IPS-18a (cell line): Measurements from ENCODE around the gene TBCD.

Experiments
- H3K27ac ChIP-seq: one replicate; pipeline ENCODE4 v1.5.1; 2013; ENCODE audit warnings: low read length
- H3K27me3 ChIP-seq: one replicate; pipeline ENCODE4 v1.6.1; 2013; ENCODE audit warnings: mild to moderate bottlenecking, low read length; ENCODE audit not compliant: control insufficient read depth, insufficient read depth
- H3K36me3 ChIP-seq: one replicate; pipeline ENCODE4 v1.6.1; 2013; ENCODE audit warnings: low read depth, low read length; ENCODE audit not compliant: control insufficient read depth
- H3K4me1 ChIP-seq: one replicate; pipeline ENCODE4 v1.6.1; 2013; ENCODE audit warnings: low read depth, low read length; ENCODE audit not compliant: control insufficient read depth
- H3K4me3 ChIP-seq: one replicate; pipeline ENCODE4 v1.5.1; 2013; ENCODE audit warnings: low read length
- H3K9ac ChIP-seq: one replicate; pipeline ENCODE4 v1.6.1; 2013; ENCODE audit warnings: mild to moderate bottlenecking, low read length, moderate library complexity
- H3K9me3 ChIP-seq: one replicate; pipeline ENCODE4 v1.6.1; 2013; ENCODE audit warnings: low read depth, low read length; ENCODE audit not compliant: control insufficient read depth

The TBCD gene

GRCh38 chr17:82941021-82942001, 189.4 kb downstream of the TBCD start:
- Histone ChIP-seq H3K27ac (no peak overlapping the region), H3K36me3 (peaks cover 40% of the 10 kb centered on the region), H3K27me3 (no peaks in the 10 kb centered on the region), H3K4me3 (no peak overlapping the region), H3K9ac (no peak overlapping the region), H3K4me1 (no peaks in the 10 kb centered on the region), H3K9me3 (peaks cover 29% of the 10 kb centered on the region)

GRCh38 chr17:82942166-82943130, 190.6 kb downstream of the TBCD start:
- no peak overlapping the region for H3K4me3 ChIP-seq
- H3K9ac ChIP-seq, result no peak overlapping the region
- H3K27me3 ChIP-seq, result no peaks in the 10 kb centered on the region
- H3K9me3 ChIP-seq, result peaks cover 30% of the 10 kb centered on the region
- H3K36me3 ChIP-seq, result peaks cover 40% of the 10 kb centered on the region
- H3K27ac ChIP-seq, result no peak overlapping the region
- no peaks in the 10 kb centered on the region for H3K4me1 ChIP-seq

DNA sequence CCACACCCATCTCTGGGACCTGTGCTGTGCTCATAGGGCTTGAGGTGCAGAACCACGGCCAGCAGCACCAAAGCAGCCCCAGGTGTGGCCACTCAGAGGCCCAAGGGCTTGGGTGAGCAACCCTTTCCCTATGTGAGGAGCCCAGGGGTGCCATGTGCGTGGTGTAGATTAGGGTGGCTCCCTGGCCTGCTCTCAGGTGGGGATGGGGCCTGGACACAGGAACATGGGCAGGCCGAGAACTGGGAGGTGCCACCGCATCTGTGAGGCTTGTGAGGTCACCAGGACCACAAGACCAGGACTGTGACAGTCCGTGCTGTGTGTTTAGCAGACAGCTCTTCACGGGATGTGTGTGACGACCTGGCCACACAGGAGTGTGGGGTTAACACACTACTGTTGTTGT, 191.5 kb downstream of the TBCD start:
- Histone ChIP-seq H3K4me1 (no peaks in the 10 kb centered on the region), H3K9ac (no peak overlapping the region), H3K36me3 (peaks cover 40% of the 10 kb centered on the region), H3K27ac (no peak overlapping the region), H3K9me3 (peaks cover 39% of the 10 kb centered on the region), H3K4me3 (no peak overlapping the region), H3K27me3 (no peaks in the 10 kb centered on the region)

DNA sequence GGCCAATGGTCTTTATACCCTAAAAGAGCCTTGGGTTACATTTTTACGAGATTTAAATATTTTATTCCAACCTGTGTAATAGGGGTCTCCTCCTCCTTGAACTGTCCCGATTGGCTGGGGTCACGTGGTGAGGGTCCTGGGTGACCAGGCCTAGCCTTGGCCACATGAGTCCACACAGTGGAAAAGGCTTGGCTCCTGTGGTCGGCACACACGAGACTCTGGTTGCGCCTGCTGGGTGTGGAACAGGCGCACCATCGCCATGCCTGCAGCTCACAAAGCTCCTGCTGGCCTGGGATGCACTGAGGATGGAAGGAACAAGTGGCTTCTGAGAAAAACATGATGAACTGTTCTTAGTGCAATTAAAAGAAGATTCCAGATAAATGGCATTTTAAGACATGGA, 191.9 kb downstream of the TBCD start:
- Histone ChIP-seq H3K9ac (no peak overlapping the region), H3K4me1 (no peaks in the 10 kb centered on the region), H3K9me3 (peaks cover 43% of the 10 kb centered on the region), H3K4me3 (no peak overlapping the region), H3K27me3 (no peaks in the 10 kb centered on the region), H3K36me3 (peaks cover 40% of the 10 kb centered on the region), H3K27ac (no peak overlapping the region)

- Histone ChIP-seq H3K9me3 (peaks cover 55% of the 10 kb centered on the region), H3K4me1 (no peaks in the 10 kb centered on the region), H3K36me3 (peaks cover 28% of the 10 kb centered on the region), H3K27me3 (no peaks in the 10 kb centered on the region), H3K4me3 (no peak overlapping the region), H3K27ac (no peak overlapping the region), H3K9ac (no peak overlapping the region)
These were observed 193.1 kb downstream of the TBCD start for GRCh38 chr17:82944990-82945389.

DNA sequence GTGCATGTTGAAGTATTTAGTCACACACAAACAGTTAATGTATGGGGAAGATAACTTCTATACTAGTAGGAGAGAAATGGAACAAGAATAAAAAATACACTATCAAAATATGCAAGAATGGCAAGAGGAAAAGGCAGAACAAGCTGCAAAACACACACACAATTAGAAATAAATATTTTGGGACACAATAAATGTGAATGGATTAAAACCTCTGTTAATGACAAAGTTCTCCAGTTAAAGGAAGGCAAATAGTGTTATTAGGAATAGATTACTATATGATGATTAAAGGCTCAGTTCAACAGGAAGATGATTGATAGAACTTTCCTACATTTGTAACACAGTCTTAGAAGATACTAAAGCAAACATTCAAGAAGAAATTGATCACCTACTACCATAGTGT, 194.2 kb downstream of the TBCD start:
- peaks cover 66% of the 10 kb centered on the region for H3K9me3 ChIP-seq
- H3K27me3 ChIP-seq, result no peaks in the 10 kb centered on the region
- H3K36me3 ChIP-seq, result peaks cover 27% of the 10 kb centered on the region

DNA sequence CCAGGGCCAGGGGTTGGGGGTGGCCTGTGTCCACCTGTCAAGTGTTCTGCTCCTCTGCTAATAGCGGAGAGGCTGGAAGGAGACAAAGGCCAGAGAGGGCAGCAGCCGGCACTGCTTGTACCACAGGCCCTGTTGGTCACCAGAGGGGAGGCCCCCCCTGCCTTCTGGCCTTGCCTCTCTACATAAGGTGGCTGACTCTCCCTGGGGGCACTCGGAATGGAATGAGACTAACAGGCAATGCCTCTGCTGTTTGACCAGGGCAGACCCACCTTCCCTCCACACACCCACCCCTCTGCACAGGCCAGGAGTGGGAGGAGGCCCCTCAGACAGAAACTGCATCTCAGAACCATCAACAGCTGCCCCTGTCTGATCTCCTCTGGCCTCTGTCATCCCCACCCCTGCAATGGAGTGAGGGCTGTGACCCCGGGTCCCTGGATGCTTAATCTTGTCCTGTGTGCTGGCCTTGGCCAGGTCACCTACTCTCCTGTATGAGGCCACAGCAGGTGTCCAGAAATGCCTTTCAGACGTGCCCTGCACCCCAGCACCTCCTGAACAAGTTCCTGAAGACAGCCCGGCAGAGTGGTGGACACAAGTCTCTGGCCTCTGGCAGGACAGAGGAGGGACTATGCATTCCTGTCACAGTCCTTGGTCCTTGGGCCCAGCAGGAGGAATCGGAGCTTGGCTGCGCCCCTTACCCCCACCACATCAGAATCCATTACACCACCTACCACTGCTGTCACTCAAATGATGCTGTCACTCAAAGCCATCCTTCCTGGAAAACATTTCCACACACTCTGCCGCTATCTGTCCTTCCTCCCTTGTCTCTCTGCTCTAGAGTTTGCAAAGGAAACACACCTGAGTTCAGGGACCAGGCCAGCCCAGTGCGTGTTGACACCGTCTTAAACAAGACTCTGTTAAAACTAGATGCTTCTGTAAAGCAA, 195.5 kb downstream of the TBCD start:
- Histone ChIP-seq H3K9ac (no peak overlapping the region), H3K4me3 (no peak overlapping the region), H3K36me3 (peaks cover 15% of the 10 kb centered on the region), H3K27ac (no peak overlapping the region), H3K27me3 (no peaks in the 10 kb centered on the region), H3K9me3 (peaks cover 68% of the 10 kb centered on the region), H3K4me1 (no peaks in the 10 kb centered on the region)

More for the DNA sequence above, 194.2 kb downstream of the TBCD start:
- H3K27ac ChIP-seq, result no peak overlapping the region
- H3K4me3 ChIP-seq, result no peak overlapping the region
- H3K9ac ChIP-seq, result no peak overlapping the region
- H3K4me1 ChIP-seq, result no peaks in the 10 kb centered on the region

- Histone ChIP-seq H3K4me3 (no peak overlapping the region), H3K27me3 (no peaks in the 10 kb centered on the region), H3K9me3 (peaks cover 70% of the 10 kb centered on the region), H3K4me1 (no peaks in the 10 kb centered on the region), H3K9ac (no peak overlapping the region), H3K36me3 (peaks cover 7% of the 10 kb centered on the region), H3K27ac (no peak overlapping the region)
These were observed 196.2 kb downstream of the TBCD start for GRCh38 chr17:82948081-82948511.

DNA sequence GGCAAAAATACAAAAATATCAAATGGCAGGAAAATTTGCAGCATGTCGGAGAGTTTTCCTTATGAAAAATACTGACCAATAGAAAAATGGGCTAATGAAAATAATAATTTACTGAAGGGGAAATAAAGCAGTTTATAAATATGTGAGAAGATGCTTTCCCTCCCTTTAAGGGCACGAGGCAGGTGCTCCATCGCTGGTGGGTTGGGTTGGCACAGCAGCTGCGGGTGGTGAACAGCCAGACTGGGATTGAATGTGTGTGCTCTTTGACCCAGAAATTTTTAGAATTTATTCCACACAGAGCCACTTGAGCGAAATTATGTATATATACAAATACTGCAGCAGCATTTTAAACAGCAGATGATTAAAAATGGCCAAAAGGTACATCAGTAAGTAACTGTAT, 197.1 kb downstream of the TBCD start:
- Histone ChIP-seq H3K4me1 (no peaks in the 10 kb centered on the region), H3K36me3 (no peaks in the 10 kb centered on the region), H3K27ac (no peak overlapping the region), H3K27me3 (no peaks in the 10 kb centered on the region), H3K9ac (no peak overlapping the region), H3K4me3 (no peak overlapping the region), H3K9me3 (peaks cover 70% of the 10 kb centered on the region)

- Histone ChIP-seq H3K27ac (no peak overlapping the region), H3K4me1 (no peaks in the 10 kb centered on the region), H3K9me3 (peaks cover 69% of the 10 kb centered on the region), H3K36me3 (no peaks in the 10 kb centered on the region), H3K27me3 (no peaks in the 10 kb centered on the region), H3K9ac (no peak overlapping the region), H3K4me3 (no peak overlapping the region)
These were observed 197.5 kb downstream of the TBCD start for GRCh38 chr17:82949361-82949760.
